Right atrium auricular region (tissue), 2 donors: ENCODE data around the gene NR1D2. TPM values are rescaled to one million over a fixed set of nuclear protein-coding genes. Genes with fewer than 3 reads are reported as not detected.
"Not testable (repeated sequence)": the region's sequence is repeated elsewhere in the genome, so short reads cannot be mapped to it uniquely, and the experiment has no call there.

ENCODE experiments used
- DNase-seq: peaks from one replicate; pipeline ENCODE4 v3.0.0-alpha.2; 2019; ENCODE audit warnings: low spot score
- H3K27ac ChIP-seq, 2 donors: fragments of 200-600 bp; sonication (generic); 1 replicate in 1 of 2; 2 replicates in 1 of 2; pipeline ENCODE4 v1.5.1; 2016 to 2019
- H3K27me3 ChIP-seq, 2 donors: fragments of 200-600 bp; sonication (generic); one replicate each; pipeline versions ENCODE4 v1.5.1 to v1.6.0; 2017 to 2019
- H3K36me3 ChIP-seq: fragments of 200-600 bp; sonication (generic); one replicate; pipeline ENCODE4 v1.5.1; 2016
- H3K4me1 ChIP-seq, 2 donors: fragments of 200-600 bp; sonication (generic); one replicate each; pipeline versions ENCODE4 v1.5.1 to v1.6.0; 2017 to 2019
- H3K4me3 ChIP-seq, 2 donors: fragments of 200-600 bp; sonication (generic); 1 replicate in 1 of 2; 2 replicates in 1 of 2; pipeline ENCODE4 v1.5.1; 2017 to 2019; ENCODE audit warnings: mild to moderate bottlenecking in 1 of 2, moderate library complexity in 1 of 2
- H3K9me3 ChIP-seq, 2 donors: fragments of 200-600 bp; sonication (generic); one replicate each; pipeline ENCODE4 v1.5.1; 2019
- total RNA-seq, 2 donors: library from RNA; depleted of rRNA; stranded (reverse); fragments of >200 nt; gene quantifications; one replicate each; pipeline ENCODE4 v1.1.0, GENCODE V29; 2016
- TF ChIP-seq, protein P1 (sequence below), 2 donors: fragments of 200-600 bp; sonication (generic); IDR thresholded peaks; one replicate each; pipeline ENCODE4 v1.5.1; 2019; ENCODE audit warnings: antibody characterized with exemption in 2 of 2

Gene NR1D2
- total RNA-seq, 2 donors from 2014 or later = 15.8 to 27.7 TPM

DNA sequence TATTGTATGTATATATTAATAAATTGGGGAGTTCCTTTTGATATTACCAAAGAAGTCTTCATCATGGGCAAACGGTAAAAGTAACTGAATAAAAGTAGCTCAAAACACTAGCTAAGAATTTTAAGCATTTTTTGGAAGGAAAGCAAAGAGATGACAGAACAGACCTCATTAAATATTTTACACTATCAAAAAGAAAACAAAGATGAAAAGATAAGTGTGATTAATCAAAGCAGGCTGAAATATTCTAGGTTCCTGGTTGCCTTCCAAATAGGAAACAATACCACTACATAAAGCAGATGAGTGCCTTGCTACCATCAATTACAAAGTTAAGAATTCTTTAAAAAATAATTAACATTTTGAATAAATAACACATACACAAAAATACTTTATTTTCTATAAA is 31.9 kb upstream of the NR1D2 start:
- TF ChIP-seq, protein P1, sequence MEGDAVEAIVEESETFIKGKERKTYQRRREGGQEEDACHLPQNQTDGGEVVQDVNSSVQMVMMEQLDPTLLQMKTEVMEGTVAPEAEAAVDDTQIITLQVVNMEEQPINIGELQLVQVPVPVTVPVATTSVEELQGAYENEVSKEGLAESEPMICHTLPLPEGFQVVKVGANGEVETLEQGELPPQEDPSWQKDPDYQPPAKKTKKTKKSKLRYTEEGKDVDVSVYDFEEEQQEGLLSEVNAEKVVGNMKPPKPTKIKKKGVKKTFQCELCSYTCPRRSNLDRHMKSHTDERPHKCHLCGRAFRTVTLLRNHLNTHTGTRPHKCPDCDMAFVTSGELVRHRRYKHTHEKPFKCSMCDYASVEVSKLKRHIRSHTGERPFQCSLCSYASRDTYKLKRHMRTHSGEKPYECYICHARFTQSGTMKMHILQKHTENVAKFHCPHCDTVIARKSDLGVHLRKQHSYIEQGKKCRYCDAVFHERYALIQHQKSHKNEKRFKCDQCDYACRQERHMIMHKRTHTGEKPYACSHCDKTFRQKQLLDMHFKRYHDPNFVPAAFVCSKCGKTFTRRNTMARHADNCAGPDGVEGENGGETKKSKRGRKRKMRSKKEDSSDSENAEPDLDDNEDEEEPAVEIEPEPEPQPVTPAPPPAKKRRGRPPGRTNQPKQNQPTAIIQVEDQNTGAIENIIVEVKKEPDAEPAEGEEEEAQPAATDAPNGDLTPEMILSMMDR (IDR thresholded peaks at IDR 0.05) = no peak
- Histone ChIP-seq H3K36me3 (peaks cover 8% of the 10 kb centered on the region), H3K4me1 (peaks cover 0 to 16% of the 10 kb centered on the region in 2 donors), H3K9me3 (no peaks in the 10 kb centered on the region), H3K4me3 (no peak overlapping the region), H3K27ac (no peak overlapping the region), H3K27me3 (no peaks in the 10 kb centered on the region)
- DNase-seq = no peak

DNA sequence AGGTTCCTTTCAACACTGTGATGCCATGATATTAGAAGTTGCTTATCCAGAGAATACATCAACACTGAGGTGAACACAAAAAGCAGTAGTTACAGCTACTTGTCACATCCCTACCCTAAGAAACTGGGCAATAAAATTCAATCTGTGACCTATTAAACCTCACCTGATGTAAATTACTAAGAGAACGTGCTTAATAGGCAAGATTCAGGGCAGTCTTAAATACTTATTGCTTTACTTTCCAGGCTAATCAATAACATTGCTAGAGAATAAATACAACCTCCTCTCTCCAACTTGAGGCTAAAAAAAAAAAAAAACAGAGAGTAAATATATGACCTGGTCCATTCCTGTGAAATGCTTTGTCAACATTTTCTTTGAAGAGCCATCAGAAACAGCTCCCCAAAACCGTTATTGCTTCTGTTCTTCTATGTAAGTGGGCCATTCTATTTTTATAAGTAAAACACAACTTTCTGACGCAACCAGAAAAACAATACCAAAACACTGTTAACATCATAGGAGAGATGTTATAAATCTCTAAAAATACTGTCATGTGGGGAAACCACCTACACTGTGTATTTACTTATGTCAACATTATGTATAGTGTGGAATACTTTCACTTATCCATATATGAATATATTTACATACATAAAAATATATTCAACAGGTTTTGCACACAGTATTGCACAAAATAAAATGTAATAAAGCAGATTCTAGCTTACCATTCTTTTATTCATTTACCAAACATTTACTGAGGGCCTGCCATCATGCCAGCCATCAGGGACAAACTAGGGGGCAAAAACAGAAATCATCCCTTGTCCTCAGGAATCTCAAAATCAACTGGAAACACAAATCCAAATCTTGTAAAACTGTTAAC is 31.0 kb upstream of the NR1D2 start:
- Histone ChIP-seq H3K36me3 (peaks cover 18% of the 10 kb centered on the region), H3K27ac (no peak overlapping the region), H3K4me3 (no peak overlapping the region)

DNA sequence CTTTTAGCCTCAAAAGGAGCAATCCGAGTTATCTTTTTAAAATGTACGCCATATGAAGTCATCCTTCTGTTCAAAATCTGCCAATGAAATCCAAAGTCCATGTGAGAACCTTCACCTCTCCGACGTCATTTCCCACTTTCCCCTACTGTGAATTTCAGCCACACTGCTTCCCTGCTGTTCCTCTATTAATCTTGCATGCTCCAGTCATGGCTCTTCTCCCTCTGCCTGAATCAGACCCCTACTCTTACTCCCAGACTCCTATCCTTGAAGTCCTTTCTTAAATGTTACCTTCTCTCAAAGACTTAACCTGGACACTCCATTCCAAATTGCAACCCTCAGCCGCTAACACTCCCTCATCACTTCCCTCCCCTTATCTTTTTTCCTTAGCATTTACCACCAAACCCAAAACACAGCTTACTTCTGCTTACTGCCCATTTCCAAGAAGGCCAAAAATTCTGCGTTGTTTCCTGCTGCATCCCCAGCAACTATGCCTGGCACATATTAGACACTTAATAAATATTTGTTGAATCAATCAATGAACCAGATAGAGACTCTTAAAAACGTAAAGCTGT is 29.5 kb upstream of the NR1D2 start:
- TF ChIP-seq, protein P1 (IDR thresholded peaks at IDR 0.05) = no peak
- Histone ChIP-seq H3K27me3 (no peaks in the 10 kb centered on the region), H3K9me3 (no peaks in the 10 kb centered on the region), H3K27ac (peak overlapping the region in 1 of 2 donors; percentile 96), H3K4me3 (peak overlapping the region in 1 of 2 donors; percentile 97), H3K36me3 (peaks cover 30% of the 10 kb centered on the region), H3K4me1 (peaks cover 0 to 26% of the 10 kb centered on the region in 2 donors)
- DNase-seq = no peak

More for the DNA sequence above, 31.0 kb upstream of the NR1D2 start:
- TF ChIP-seq, protein P1 (IDR thresholded peaks at IDR 0.05) = no peak
- DNase-seq = no peak
- Histone ChIP-seq H3K4me1 (peaks cover 0 to 25% of the 10 kb centered on the region in 2 donors), H3K9me3 (no peaks in the 10 kb centered on the region), H3K27me3 (no peaks in the 10 kb centered on the region)

DNA sequence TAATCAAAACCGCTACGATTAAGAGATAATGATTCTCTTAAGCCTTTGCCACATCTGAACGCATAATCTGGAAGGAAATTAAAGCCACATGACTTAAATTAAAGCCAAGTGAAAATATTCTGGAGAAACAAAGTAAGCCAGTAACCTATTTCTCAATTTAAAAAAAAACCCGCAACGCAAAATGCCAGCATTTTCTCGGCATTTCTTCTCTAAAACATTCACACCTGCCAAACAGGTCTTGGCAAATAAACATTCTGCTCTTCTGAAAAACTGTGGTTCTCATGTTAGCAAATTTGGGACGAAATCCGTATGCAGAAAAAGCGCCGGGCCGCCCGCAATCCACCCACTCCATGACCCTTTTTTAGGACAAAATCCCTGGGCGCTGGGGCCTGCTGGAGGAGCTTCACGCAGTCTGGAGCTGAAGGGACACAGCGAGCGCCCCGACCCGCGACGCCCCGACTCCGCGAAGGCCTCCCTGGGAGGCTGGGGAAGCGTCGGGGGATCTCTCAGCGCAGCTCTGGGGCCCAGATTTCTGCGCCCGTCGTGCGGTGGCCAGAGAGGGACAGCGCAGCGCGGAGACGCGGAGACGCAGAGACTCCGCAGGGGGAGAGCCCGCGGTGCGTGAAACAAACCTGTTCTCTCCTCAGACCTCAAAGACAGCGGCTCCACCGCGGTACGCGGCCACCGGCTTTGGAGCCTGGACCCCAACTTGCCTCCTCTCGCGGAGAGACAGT is 28.8 kb upstream of the NR1D2 start:
- peaks cover 35% of the 10 kb centered on the region for H3K36me3 ChIP-seq
- H3K4me1 ChIP-seq = peaks cover 0 to 26% of the 10 kb centered on the region in 2 donors
- no peak for DNase-seq
- peak overlapping the region; percentile 79 to 97 for H3K4me3 ChIP-seq
- no peaks in the 10 kb centered on the region for H3K27me3 ChIP-seq
- H3K9me3 ChIP-seq = no peaks in the 10 kb centered on the region
- H3K27ac ChIP-seq = peak overlapping the region; percentile 91 to 96
- TF ChIP-seq, protein P1 (IDR thresholded peaks at IDR 0.05) = no peak

DNA sequence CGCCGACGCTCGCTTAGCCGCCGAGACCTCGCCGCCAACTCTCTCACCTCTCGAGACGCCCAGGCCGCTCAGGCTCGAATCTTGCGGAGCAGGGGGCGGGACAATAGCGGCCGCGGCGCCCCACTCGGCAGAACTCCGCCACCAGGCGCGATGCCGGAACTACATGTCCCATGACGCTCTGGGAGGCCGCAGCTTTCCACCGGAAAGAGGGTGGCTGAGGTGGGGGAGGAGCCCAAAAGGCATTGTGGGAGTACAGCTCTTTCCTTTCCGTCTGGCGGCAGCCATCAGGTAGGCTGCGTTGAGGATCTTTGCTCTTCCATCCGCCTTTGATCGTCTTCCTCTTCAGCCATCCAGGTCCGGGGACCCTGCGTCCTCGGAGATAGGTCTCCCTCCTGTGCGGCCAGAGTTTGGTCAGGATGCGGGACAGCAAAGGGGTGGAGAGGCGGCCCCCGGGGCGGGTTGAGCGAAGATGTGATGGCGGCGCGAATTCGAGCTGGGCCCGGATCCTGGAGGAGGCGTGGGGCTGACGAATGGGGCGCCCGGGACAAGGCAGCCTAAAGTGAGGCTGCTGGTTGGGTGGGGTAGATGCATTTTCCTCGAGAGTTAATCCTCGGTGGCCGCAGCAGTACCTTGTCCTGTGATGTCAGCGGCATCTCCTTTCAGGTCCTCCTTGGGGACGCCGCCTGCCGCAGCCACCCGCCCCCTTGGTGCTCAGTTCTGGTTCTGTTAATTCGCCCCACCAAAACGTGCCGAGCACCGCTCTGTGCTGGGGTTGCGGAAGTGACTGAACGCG is 28.0 kb upstream of the NR1D2 start, which contains the start of the genes NKIRAS1 and RPL15:
Gene NKIRAS1, minus strand, starts transcription at position 105 of the 793 bp plus-strand sequence. CDS start 6,086 bp downstream, outside the sequence.
Gene RPL15, plus strand, starts transcription at position 247 of the 793 bp plus-strand sequence. CDS start 728 bp downstream, outside the sequence.
- H3K27me3 ChIP-seq = no peaks in the 10 kb centered on the region
- peak; percentile 97 for DNase-seq
- no peaks in the 10 kb centered on the region for H3K9me3 ChIP-seq
- TF ChIP-seq, protein P1 (IDR thresholded peaks at IDR 0.05) = peak; percentile 46 to 61
- H3K36me3 ChIP-seq = peaks cover 36% of the 10 kb centered on the region
- H3K4me1 ChIP-seq = peaks cover 0 to 26% of the 10 kb centered on the region in 2 donors
- H3K27ac ChIP-seq = peak within 1 kb of the TSS; percentile 91 to 96
- H3K4me3 ChIP-seq = peak within 1 kb of the TSS; percentile 79 to 97

DNA sequence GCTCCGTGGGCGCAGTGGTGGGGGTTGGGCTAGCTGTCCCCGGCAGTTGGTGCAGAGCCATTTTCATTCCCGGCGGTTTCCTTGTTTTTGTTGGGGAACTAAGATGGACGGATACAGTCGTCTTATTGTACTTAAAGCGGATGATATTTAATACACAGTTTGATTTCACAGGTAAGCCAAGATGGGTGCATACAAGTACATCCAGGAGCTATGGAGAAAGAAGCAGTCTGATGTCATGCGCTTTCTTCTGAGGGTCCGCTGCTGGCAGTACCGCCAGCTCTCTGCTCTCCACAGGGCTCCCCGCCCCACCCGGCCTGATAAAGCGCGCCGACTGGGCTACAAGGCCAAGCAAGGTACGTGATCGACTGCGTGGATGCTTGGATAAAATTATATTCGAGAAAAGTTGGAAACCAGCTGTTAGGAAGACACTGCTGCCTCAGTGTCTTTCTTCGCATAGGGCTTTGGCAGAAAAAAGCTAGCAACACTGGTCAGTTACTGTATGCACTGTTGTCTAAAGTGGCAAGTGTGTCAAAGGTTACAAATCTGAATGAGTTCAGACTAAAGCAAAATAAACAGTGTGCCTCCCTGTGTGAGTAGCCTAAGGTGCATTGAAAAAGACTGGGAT is 27.3 kb upstream of the NR1D2 start:
- H3K27me3 ChIP-seq, H3K9me3 ChIP-seq, DNase-seq: not testable (repeated sequence)
- peaks cover 0 to 26% of the 10 kb centered on the region in 2 donors for H3K4me1 ChIP-seq
- H3K27ac ChIP-seq = peak overlapping the region; percentile 91 to 96
- peak overlapping the region; percentile 79 to 97 for H3K4me3 ChIP-seq
- peaks cover 36% of the 10 kb centered on the region for H3K36me3 ChIP-seq

DNA sequence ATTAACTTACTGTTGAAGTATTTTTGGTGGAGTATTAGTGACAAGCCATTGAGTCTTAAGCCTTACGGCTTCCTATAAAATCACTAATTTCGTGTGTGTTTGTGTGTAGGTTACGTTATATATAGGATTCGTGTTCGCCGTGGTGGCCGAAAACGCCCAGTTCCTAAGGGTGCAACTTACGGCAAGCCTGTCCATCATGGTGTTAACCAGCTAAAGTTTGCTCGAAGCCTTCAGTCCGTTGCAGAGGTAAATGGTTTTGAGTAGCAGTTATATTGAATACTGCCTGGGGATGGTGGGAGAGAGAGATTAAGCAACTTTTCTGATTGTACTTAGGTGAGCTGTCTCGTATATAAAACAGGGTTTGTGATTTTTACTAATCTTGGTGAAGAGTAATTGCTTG is 26.8 kb upstream of the NR1D2 start:
- not testable (repeated sequence) for H3K27me3 ChIP-seq, DNase-seq, H3K9me3 ChIP-seq
- peak overlapping the region in 1 of 2 donors; percentile 96 for H3K27ac ChIP-seq
- peaks cover 36% of the 10 kb centered on the region for H3K36me3 ChIP-seq
- peaks cover 0 to 26% of the 10 kb centered on the region in 2 donors for H3K4me1 ChIP-seq
- H3K4me3 ChIP-seq = peak overlapping the region; percentile 79 to 97
